ENCODE results near the gene NME3. TPM values are rescaled to one million over a fixed set of nuclear protein-coding genes. Genes with fewer than 3 reads are reported as not detected.
A peak's percentile ranks its signal among the peaks of the same experiment; 100 is the strongest.
"Not testable (repeated sequence)": the region's sequence is repeated elsewhere in the genome, so short reads cannot be mapped to it uniquely, and the experiment has no call there.

Gene NME3
- total RNA-seq, 1 donor from 2014 or later = 51.2 TPM

GRCh38 chr16:1754204-1754603, 17.1 kb downstream of the NME3 start:
- DNase-seq (ENCODE audit: low read depth) = no peak

GRCh38 chr16:1752853-1753252, 18.5 kb downstream of the NME3 start:
- no peak for DNase-seq (ENCODE audit: low read depth)

GRCh38 chr16:1751946-1752345, 19.4 kb downstream of the NME3 start:
- DNase-seq (ENCODE audit: low read depth) = no peak

GRCh38 chr16:1749152-1750117, 21.9 kb downstream of the NME3 start:
- no peak for DNase-seq (ENCODE audit: low read depth)

- no peak for DNase-seq (ENCODE audit: low read depth)
These were observed 23.4 kb downstream of the NME3 start for GRCh38 chr16:1747934-1748333.

GRCh38 chr16:1746693-1747195, 24.6 kb downstream of the NME3 start:
- peak; percentile 75 for DNase-seq (ENCODE audit: low read depth)

DNA sequence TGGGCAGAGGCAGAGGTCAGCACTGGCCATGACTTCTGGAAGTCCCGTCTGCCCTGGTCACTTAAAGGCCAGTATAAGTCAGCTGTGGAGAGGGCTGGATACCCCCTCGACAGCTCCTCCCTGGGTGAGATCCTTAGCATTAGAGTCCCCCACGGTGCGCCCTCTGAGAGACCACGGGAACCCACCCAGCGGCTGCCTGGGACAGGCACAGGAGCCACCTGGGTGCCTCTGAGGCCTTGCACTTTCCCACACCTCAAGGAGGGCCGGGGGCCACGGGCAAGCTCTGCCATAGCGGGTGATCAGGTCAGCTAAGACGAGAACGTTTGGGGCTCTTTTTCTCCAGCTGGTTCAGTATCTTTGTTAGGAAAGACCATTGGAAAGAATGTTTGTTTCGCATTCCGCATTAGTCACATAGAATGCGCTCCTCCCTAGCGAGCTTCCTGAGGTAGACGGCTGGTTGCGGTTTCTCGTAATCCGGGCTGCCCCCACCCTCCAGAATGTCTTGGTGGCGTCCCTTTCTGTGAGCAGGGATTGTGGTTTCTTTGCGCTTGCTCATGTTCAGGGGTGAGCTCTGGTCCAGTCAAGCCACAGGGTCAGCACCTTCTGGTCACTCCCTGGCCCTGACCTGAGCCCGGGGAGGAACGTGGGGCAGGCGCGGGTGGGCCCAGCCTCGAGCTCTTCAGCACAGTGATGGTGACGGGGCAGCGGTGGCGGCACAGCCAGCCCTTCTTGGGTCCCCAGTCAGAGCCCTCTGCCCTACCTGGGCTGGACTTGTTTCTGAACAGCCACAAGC, 25.2 kb downstream of the NME3 start:
- DNase-seq (ENCODE audit: low read depth) = peak; percentile 97

- DNase-seq (ENCODE audit: low read depth) = peak; percentile 87
These were observed 26.0 kb downstream of the NME3 start for GRCh38 chr16:1745181-1745899.

GRCh38 chr16:1744338-1744840, 27.0 kb downstream of the NME3 start:
- no peak for DNase-seq (ENCODE audit: low read depth)

DNA sequence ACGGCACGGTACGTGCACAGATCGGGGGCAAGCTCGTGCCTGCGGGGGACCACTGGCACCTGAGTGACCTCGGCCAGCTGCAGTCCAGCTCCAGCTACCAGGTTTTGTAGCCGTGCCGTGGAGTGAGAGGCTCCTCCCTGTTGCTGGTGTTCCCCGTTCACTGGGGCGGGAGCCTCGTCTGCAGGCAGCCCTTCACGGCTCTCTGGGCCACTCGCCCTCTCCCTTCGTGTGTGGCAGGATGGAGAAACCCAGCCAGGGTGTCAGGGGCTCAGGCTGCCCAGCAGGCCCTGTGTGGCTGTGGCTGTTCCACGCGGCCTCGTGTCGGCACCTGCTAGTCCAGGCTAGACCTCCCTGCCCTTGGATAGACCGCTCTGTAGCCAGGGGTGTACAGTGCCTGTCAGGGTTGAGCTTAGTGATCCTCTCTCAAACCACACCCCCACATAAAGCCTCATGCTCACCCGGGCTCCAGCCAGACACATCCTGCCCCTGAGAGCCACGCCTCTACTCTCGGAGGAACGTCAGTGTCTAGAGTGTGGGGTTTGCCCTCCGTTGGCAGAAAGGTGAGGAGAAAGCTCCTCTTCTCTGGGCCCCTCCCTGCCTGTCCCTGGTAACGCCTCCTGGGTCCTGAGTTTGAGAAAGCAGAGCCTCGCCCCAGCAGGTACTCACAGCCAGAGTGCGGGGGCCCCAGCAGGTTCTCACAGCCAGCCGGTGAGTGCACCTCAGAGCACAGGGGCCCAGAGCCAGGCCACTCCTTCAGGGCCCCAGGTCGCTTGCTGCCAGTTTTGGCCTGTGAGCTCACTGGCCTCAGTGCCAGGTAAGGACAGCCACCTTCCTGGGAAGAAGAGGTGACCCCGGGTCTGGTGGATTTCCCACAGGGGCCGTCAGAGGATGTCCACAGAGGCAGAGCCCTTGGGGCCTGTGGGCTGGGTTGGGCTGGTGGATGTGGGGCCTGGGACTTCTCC, 27.7 kb downstream of the NME3 start:
- no peak for DNase-seq (ENCODE audit: low read depth)

GRCh38 chr16:1741553-1742165, 29.7 kb downstream of the NME3 start:
- DNase-seq (ENCODE audit: low read depth) = no peak

- DNase-seq (ENCODE audit: low read depth) = no peak
These were observed 30.4 kb downstream of the NME3 start for GRCh38 chr16:1740781-1741490.

DNA sequence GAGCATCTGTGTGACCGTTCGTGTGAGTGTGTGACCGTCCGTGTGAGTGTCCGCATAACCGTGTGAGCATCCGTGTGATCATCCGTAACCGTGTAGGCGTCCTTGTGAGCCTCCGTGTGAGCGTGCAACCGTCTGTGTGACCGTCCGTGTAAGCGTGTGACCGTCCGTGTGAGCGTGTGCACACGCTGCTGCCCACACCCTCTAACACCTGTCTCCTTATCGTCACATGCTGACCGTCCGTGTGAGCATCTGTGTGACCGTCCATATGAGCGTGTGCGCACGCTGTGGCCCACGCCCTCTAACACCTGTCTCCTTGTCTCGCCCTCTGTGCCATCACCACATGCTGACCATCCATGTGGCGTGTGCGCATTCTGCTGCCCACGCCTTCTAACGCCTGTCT, 31.1 kb downstream of the NME3 start:
- no peak for DNase-seq (ENCODE audit: low read depth)

- DNase-seq (ENCODE audit: low read depth) = no peak
These were observed 36.5 kb downstream of the NME3 start for GRCh38 chr16:1734816-1735215.

GRCh38 chr16:1734123-1734522, 37.2 kb downstream of the NME3 start:
- DNase-seq (ENCODE audit: low read depth) = no peak

DNA sequence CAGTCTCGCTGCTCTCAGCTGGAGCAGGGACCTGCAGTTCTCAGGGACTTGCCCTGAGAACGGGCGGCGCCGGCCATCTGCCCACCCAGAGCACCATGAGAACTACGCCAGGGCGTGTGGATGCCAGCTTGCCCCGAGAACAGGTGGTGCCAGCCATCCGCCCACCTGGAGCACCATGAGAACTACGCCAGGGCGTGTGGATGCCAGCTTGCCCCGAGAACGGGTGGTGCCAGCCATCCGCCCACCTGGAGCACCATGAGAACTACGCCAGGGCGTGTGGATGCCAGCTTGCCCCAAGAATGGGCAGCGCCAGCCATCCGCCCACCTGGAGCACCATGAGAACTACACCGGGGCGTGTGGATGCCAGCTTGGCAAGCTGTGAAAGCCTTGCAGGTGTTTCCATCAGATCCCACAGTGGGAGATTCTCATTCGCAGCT, 38.8 kb downstream of the NME3 start:
- DNase-seq (ENCODE audit: low read depth) = not testable (repeated sequence)

GRCh38 chr16:1732071-1732470, 39.3 kb downstream of the NME3 start:
- DNase-seq (ENCODE audit: low read depth) = no peak

GRCh38 chr16:1731603-1732002, 39.7 kb downstream of the NME3 start:
- DNase-seq (ENCODE audit: low read depth) = no peak

DNA sequence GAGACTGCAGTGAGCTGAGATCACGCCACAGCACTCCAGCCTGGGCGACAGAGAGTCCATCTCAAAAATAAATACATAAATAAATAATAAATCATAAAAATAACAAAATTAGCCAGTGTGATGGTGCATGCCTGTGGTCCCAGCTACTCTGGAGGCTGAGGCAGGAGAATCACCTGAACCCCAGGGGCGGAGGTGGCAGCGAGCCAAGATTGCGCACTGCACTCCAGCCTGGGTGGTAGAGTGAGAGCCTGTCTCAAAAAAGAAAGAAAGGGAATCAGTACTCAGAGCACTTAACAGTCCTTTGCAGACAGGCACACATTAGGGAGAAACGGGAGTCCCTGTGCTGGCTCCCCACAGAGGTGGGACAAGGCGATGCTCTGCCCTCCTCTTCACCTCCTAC, 40.3 kb downstream of the NME3 start:
- DNase-seq (ENCODE audit: low read depth) = no peak
